Suprapubic skin (tissue), 3 donors: ENCODE data around the gene FBXO38.

Experiments
- CTCF ChIP-seq, 2 donors: fragments of 200-600 bp in 1 of 2; fragments of 450-650 bp in 1 of 2; sonication (generic) in 1 of 2; IDR thresholded peaks; one replicate each; pipeline ENCODE4 v1.5.1; 2016 to 2019; ENCODE audit warnings: antibody characterized with exemption in 2 of 2, mild to moderate bottlenecking in 1 of 2, moderate library complexity in 1 of 2
- POLR2A ChIP-seq, 2 donors: fragments of 450-650 bp; IDR thresholded peaks; one replicate each; pipeline ENCODE4 v1.6.1; 2017; ENCODE audit warnings: antibody characterized with exemption in 2 of 2, mild to moderate bottlenecking in 2 of 2, moderate library complexity in 2 of 2

- TF ChIP-seq CTCF (IDR thresholded peaks at IDR 0.05) (no peak), POLR2A (IDR thresholded peaks at IDR 0.05) (no peak)
Observed at GRCh38 chr5:148412124-148412523, 28.4 kb downstream of the FBXO38 start.
